SK-N-SH (cell line): ENCODE data around the gene RAB4A. TPM values are rescaled to one million over a fixed set of nuclear protein-coding genes. Genes with fewer than 3 reads are reported as not detected.

Experiments used
- CTCF ChIA-PET: fragments of 300-600, 350-600 bp; formaldehyde crosslinking; extraction: SDS; loops from one replicate; lab custom pipeline; 2021; lab: Yijun Ruan, JAX
- POLR2A ChIA-PET: fragments of 350-600 bp; sonication (Branson Sonifier 250); formaldehyde crosslinking; extraction: SDS; loops from one replicate; lab custom pipeline; 2020; ENCODE audit warnings: antibody characterized with exemption, inconsistent platforms; lab: Yijun Ruan, JAX
- DNase-seq: peaks from one replicate; pipeline ENCODE4 v3.0.0; 2012
- H2AFZ ChIP-seq: fragments of 200-600 bp; sonication (generic); 2 replicates; pipeline ENCODE4 v1.8.1; 2016; ENCODE audit warnings: antibody characterized with exemption, mild to moderate bottlenecking, low read depth
- H3F3A ChIP-seq: fragments of 200-600 bp; sonication (generic); replicated peaks from 2 replicates; pipeline ENCODE3; 2016; ENCODE audit warnings: antibody characterized with exemption, mild to moderate bottlenecking; ENCODE audit not compliant: insufficient read depth
- H3K27ac ChIP-seq, 2 experiments: fragments of 200-500 bp in 1 of 2; fragments of 200-600 bp in 1 of 2; sonication (Bioruptor generic) in 1 of 2; sonication (generic), shearing (Covaris generic) in 1 of 2; 2 replicates each; pipeline versions ENCODE4 v1.5.1 to v1.6.1; 2014 to 2016; ENCODE audit warnings: low read depth in 2 of 2, inconsistent platforms in 1 of 2, low read length in 1 of 2, mild to moderate bottlenecking in 1 of 2, mixed read lengths in 1 of 2
- H3K27me3 ChIP-seq: fragments of 200-600 bp; sonication (generic), shearing (Covaris generic); 2 replicates; pipeline ENCODE4 v1.6.1; 2016; ENCODE audit warnings: mixed run types; ENCODE audit not compliant: insufficient read depth
- H3K36me3 ChIP-seq, 2 experiments: fragments of 200-500 bp in 1 of 2; fragments of 200-600 bp in 1 of 2; sonication (Bioruptor generic) in 1 of 2; sonication (generic) in 1 of 2; replicated peaks in 1 of 2; 2 replicates each; pipeline versions ENCODE3 to v1.5.1; 2014 to 2016; ENCODE audit warnings: low read length in 1 of 2, mild to moderate bottlenecking in 1 of 2; ENCODE audit not compliant: insufficient read depth in 2 of 2, control insufficient read depth in 1 of 2
- H3K4me1 ChIP-seq, 2 experiments: fragments of 200-500 bp in 1 of 2; fragments of 200-600 bp in 1 of 2; sonication (Bioruptor generic) in 1 of 2; sonication (generic), shearing (Covaris generic) in 1 of 2; 2 replicates each; pipeline versions ENCODE4 v1.5.1 to v1.6.1; 2014 to 2016; ENCODE audit warnings: low read depth in 1 of 2, low read length in 1 of 2, mixed run types in 1 of 2; ENCODE audit not compliant: insufficient read depth in 2 of 2, control insufficient read depth in 1 of 2
- H3K4me2 ChIP-seq: fragments of 200-600 bp; sonication (generic), shearing (Covaris generic); 2 replicates; pipeline ENCODE4 v1.6.1; 2017; ENCODE audit warnings: mixed run types
- H3K4me3 ChIP-seq, 2 experiments: fragments of 200-500 bp in 1 of 2; fragments of 200-600 bp in 1 of 2; sonication (Bioruptor generic) in 1 of 2; sonication (generic), shearing (Covaris generic) in 1 of 2; 2 replicates each; pipeline versions ENCODE4 v1.5.1 to v1.8.1; 2014 to 2016; ENCODE audit warnings: low read depth in 2 of 2, inconsistent platforms in 1 of 2, low read length in 1 of 2, mild to moderate bottlenecking in 1 of 2, mixed read lengths in 1 of 2, moderate library complexity in 1 of 2
- H3K79me2 ChIP-seq: fragments of 200-600 bp; sonication (generic); 2 replicates; pipeline ENCODE4 v1.8.1; 2017; ENCODE audit warnings: mild to moderate bottlenecking; ENCODE audit not compliant: insufficient read depth
- H3K9ac ChIP-seq: fragments of 200-600 bp; sonication (generic); 2 replicates; pipeline ENCODE4 v1.6.1; 2017; ENCODE audit warnings: mixed run types
- H3K9me2 ChIP-seq: fragments of 200-600 bp; sonication (generic); 2 replicates; pipeline ENCODE4 v1.6.1; 2017; ENCODE audit warnings: mixed run types
- H3K9me3 ChIP-seq: fragments of 200-600 bp; sonication (generic); 2 replicates; pipeline ENCODE4 v1.6.1; 2017; ENCODE audit warnings: mixed run types, mild to moderate bottlenecking, moderate library complexity
- H4K20me1 ChIP-seq: fragments of 200-600 bp; sonication (generic); 2 replicates; pipeline ENCODE4 v1.6.1; 2017; ENCODE audit warnings: mild to moderate bottlenecking, mixed run types; ENCODE audit not compliant: insufficient read depth
- ELF1 ChIP-seq: IDR thresholded peaks from 2 replicates; pipeline ENCODE4 v1.4.0; 2012
- EP300 ChIP-seq, 2 experiments: IDR thresholded peaks; 2 replicates each; pipeline versions ENCODE4 v1.4.0 to v1.6.1; 2012; ENCODE audit warnings: borderline replicate concordance in 1 of 2, low read depth in 1 of 2, low read length in 1 of 2
- EZH2phosphoT487 ChIP-seq: fragments of 200-600 bp; sonication (generic); IDR thresholded peaks from 2 replicates; pipeline ENCODE4 v1.6.1; 2017; ENCODE audit warnings: low read depth, mixed run types, mild to moderate bottlenecking, antibody characterized with exemption, moderate library complexity, borderline replicate concordance
- FOSL2 ChIP-seq: IDR thresholded peaks from 2 replicates; pipeline ENCODE4 v1.4.0; 2012; ENCODE audit warnings: low read depth, mild to moderate bottlenecking, moderate library complexity, borderline replicate concordance
- FOXJ3 ChIP-seq: sonication (generic); formaldehyde crosslinking; IDR thresholded peaks from 2 replicates; pipeline ENCODE4 v1.5.1; 2020; ENCODE audit warnings: mild to moderate bottlenecking, missing genetic modification reagents
- FOXM1 ChIP-seq: IDR thresholded peaks from 2 replicates; pipeline ENCODE4 v1.4.0; 2012; ENCODE audit warnings: low read depth, mild to moderate bottlenecking
- GABPA ChIP-seq: IDR thresholded peaks from 2 replicates; pipeline ENCODE4 v1.4.0; 2012; ENCODE audit warnings: low read depth, mild to moderate bottlenecking
- GATA2 ChIP-seq: sonication (generic); formaldehyde crosslinking; IDR thresholded peaks from 2 replicates; pipeline ENCODE4 v1.5.0; 2020; ENCODE audit warnings: mild to moderate bottlenecking, missing genetic modification reagents
- MAX ChIP-seq: IDR thresholded peaks from 2 replicates; pipeline ENCODE4 v1.4.0; 2012; ENCODE audit warnings: low read depth
- MEF2A ChIP-seq: IDR thresholded peaks from 2 replicates; pipeline ENCODE4 v1.4.0; 2012; ENCODE audit warnings: low read depth, borderline replicate concordance
- MXI1 ChIP-seq: IDR thresholded peaks from 2 replicates; pipeline ENCODE4 v1.6.1; 2012; ENCODE audit warnings: mild to moderate bottlenecking, low read depth, low read length, improper control_type of control experiment
- NFIC ChIP-seq: IDR thresholded peaks from 2 replicates; pipeline ENCODE4 v1.4.0; 2012; ENCODE audit warnings: borderline replicate concordance
- NRF1 ChIP-seq: IDR thresholded peaks from 2 replicates; pipeline ENCODE4 v1.6.1; 2012; ENCODE audit warnings: low read depth, mild to moderate bottlenecking, low read length
- POLR2AphosphoS5 ChIP-seq: IDR thresholded peaks from 2 replicates; pipeline ENCODE4 v1.6.1; 2012; ENCODE audit warnings: low read depth, low read length
- RAD21 ChIP-seq: IDR thresholded peaks from 2 replicates; pipeline ENCODE4 v1.6.1; 2012; ENCODE audit warnings: mild to moderate bottlenecking, low read length
- RCOR1 ChIP-seq: fragments of 150-350 bp; IDR thresholded peaks from 2 replicates; pipeline ENCODE4 v1.6.1; 2017; ENCODE audit warnings: antibody characterized with exemption, low read length
- RFX5 ChIP-seq: IDR thresholded peaks from 2 replicates; pipeline ENCODE4 v1.6.1; 2012; ENCODE audit warnings: mild to moderate bottlenecking, improper control_type of control experiment, low read length
- RXRA ChIP-seq: IDR thresholded peaks from 2 replicates; pipeline ENCODE4 v1.4.0; 2012; ENCODE audit warnings: low read depth, mild to moderate bottlenecking, borderline replicate concordance
- SIN3A ChIP-seq: IDR thresholded peaks from 2 replicates; pipeline ENCODE4 v1.6.1; 2012; ENCODE audit warnings: low read depth, mild to moderate bottlenecking, low read length, moderate library complexity, borderline replicate concordance
- TAF1 ChIP-seq: IDR thresholded peaks from 2 replicates; pipeline ENCODE4 v1.6.1; 2012; ENCODE audit warnings: low read depth, mild to moderate bottlenecking, low read length, moderate library complexity, borderline replicate concordance
- TEAD4 ChIP-seq: IDR thresholded peaks from 2 replicates; pipeline ENCODE4 v1.4.0; 2012; ENCODE audit warnings: mild to moderate bottlenecking, borderline replicate concordance; ENCODE audit not compliant: insufficient read depth
- YY1 ChIP-seq: IDR thresholded peaks from 2 replicates; pipeline ENCODE4 v1.4.0; 2012; ENCODE audit warnings: low read depth, mild to moderate bottlenecking
- WGBS: methylation state at CpG from one replicate; pipeline ENCODE4 v1.1.6; 2017; ENCODE audit warnings: low lambda C conversion rate; 5-methylcytosine and 5-hydroxymethylcytosine counted together
- polyA plus RNA-seq, 3 experiments: library from polyadenylated mRNA; depleted of rRNA; stranded (reverse); fragments of >200 nt; gene quantifications; 2 replicates each; pipeline ENCODE4 v1.2.3, GENCODE V29; 2012
- TF ChIP-seq, protein P1 (sequence below): fragments of 150-350 bp; IDR thresholded peaks from 2 replicates; pipeline ENCODE4 v1.6.1; 2016; ENCODE audit warnings: mild to moderate bottlenecking, low read depth, low read length
- TF ChIP-seq, protein P2 (sequence below): IDR thresholded peaks from 2 replicates; pipeline ENCODE4; 2012

Gene RAB4A
- polyA plus RNA-seq, 1 of the 3 experiments (the other 2 are of a cell fraction) = 28.1 TPM

GRCh38 chr1:229336345-229336744 lies 65.4 kb downstream of the RAB4A start:
- peaks cover 0 to 14% of the 10 kb centered on the region in 2 experiments for H3K36me3 ChIP-seq
- H3K9ac ChIP-seq = no peak overlapping the region
- no peak overlapping the region for H2AFZ ChIP-seq
- H3K27me3 ChIP-seq = no peaks in the 10 kb centered on the region
- no peak overlapping the region for H3K4me3 ChIP-seq
- peaks cover 5 to 17% of the 10 kb centered on the region in 2 experiments; a peak in 3 of 4 replicates for H3K4me1 ChIP-seq
- peak; percentile 55 for DNase-seq
- no peak overlapping the region for H3K4me2 ChIP-seq
- TF ChIP-seq MAX (no peak), NRF1 (no peak), EZH2phosphoT487 (no peak), RXRA (no peak), FOXM1 (no peak), SIN3A (no peak), RFX5 (no peak), FOXJ3 (no peak), EP300 (IDR thresholded peaks at IDR 0.05; ENCODE audit: borderline replicate concordance in 1 of 2, low read depth in 1 of 2, low read length in 1 of 2) (no peak), GATA2 (no peak), YY1 (no peak)
- TF ChIP-seq, protein P1, sequence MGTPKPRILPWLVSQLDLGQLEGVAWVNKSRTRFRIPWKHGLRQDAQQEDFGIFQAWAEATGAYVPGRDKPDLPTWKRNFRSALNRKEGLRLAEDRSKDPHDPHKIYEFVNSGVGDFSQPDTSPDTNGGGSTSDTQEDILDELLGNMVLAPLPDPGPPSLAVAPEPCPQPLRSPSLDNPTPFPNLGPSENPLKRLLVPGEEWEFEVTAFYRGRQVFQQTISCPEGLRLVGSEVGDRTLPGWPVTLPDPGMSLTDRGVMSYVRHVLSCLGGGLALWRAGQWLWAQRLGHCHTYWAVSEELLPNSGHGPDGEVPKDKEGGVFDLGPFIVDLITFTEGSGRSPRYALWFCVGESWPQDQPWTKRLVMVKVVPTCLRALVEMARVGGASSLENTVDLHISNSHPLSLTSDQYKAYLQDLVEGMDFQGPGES = no peak
- no peaks in the 10 kb centered on the region for H4K20me1 ChIP-seq
- peaks cover 4% of the 10 kb centered on the region; the same call in 1 of the 2 replicates for H3K9me3 ChIP-seq
- no peaks in the 10 kb centered on the region for H3F3A ChIP-seq
- POLR2A ChIA-PET = interaction anchor here (1.3 kb wide), 1 partner anchor 75 kb away, joined by 4 read pairs; no protein-coding TSS in a partner anchor
- CTCF ChIA-PET = interaction anchor here (0.7 to 1.3 kb wide), 6 partner anchors 12 to 178 kb away, joined by 3 to 4 read pairs (median 3); no protein-coding TSS in a partner anchor
- H3K27ac ChIP-seq = peak overlapping the region in 1 of 2 experiments; percentile 54; a peak in 2 of 4 replicates
- H3K9me2 ChIP-seq = no peaks in the 10 kb centered on the region
- whole genome bisulfite sequencing = 86% methylated on average over 3 of the region's 3 CpGs
- peaks cover 78% of the 10 kb centered on the region for H3K79me2 ChIP-seq

- peaks cover 0 to 12% of the 10 kb centered on the region in 2 experiments for H3K36me3 ChIP-seq
- peaks cover 6% of the 10 kb centered on the region for H3F3A ChIP-seq
- H3K9me3 ChIP-seq = peaks cover 4% of the 10 kb centered on the region; the same call in 1 of the 2 replicates
- no peaks in the 10 kb centered on the region for H4K20me1 ChIP-seq
- TF ChIP-seq MAX = no peak
- TF ChIP-seq FOSL2 = no peak
- TF ChIP-seq RFX5 = no peak
- no peak for TF ChIP-seq EP300 (IDR thresholded peaks at IDR 0.05; ENCODE audit: borderline replicate concordance in 1 of 2, low read depth in 1 of 2, low read length in 1 of 2)
- TF ChIP-seq POLR2AphosphoS5 = no peak
- TF ChIP-seq, protein P1 = no peak
- no peak for TF ChIP-seq MEF2A
- TF ChIP-seq, protein P2, sequence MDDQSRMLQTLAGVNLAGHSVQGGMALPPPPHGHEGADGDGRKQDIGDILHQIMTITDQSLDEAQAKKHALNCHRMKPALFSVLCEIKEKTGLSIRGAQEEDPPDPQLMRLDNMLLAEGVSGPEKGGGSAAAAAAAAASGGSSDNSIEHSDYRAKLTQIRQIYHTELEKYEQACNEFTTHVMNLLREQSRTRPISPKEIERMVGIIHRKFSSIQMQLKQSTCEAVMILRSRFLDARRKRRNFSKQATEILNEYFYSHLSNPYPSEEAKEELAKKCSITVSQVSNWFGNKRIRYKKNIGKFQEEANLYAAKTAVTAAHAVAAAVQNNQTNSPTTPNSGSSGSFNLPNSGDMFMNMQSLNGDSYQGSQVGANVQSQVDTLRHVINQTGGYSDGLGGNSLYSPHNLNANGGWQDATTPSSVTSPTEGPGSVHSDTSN = no peak
- no peak for TF ChIP-seq TEAD4
- no peak for TF ChIP-seq RCOR1
- no peak for TF ChIP-seq FOXJ3
- no peak for TF ChIP-seq NFIC
- no peak for TF ChIP-seq TAF1
- TF ChIP-seq GATA2 = no peak
- no peak for TF ChIP-seq ELF1
- TF ChIP-seq RAD21 = no peak
- TF ChIP-seq MXI1 = no peak
- no peak for TF ChIP-seq YY1
- no peak for TF ChIP-seq SIN3A
- TF ChIP-seq GABPA = no peak
- DNase-seq = no peak
- H2AFZ ChIP-seq = peak overlapping the region; percentile 49; the same call in 1 of the 2 replicates
- ChIA-PET CTCF (no interaction called here), POLR2A (no interaction called here)
- H3K9me2 ChIP-seq = no peaks in the 10 kb centered on the region
- H3K79me2 ChIP-seq = peaks cover 70% of the 10 kb centered on the region
- 93% methylated on average over 4 of the region's 4 CpGs for WGBS
- no peak overlapping the region for H3K9ac ChIP-seq
- H3K4me2 ChIP-seq = peak overlapping the region; percentile 11; the same call in 1 of the 2 replicates
- H3K27me3 ChIP-seq = no peaks in the 10 kb centered on the region
- no peak overlapping the region for H3K4me3 ChIP-seq
- H3K27ac ChIP-seq = no peak overlapping the region
- peaks cover 5 to 20% of the 10 kb centered on the region in 2 experiments; a peak in 3 of 4 replicates for H3K4me1 ChIP-seq
Measured at GRCh38 chr1:229339086-229339485, 68.2 kb downstream of the RAB4A start.
